Right ventricle myocardium inferior (tissue), 1 donor: Measurements from ENCODE around the gene ZNF362. TPM values are rescaled to one million over a fixed set of nuclear protein-coding genes. Genes with fewer than 3 reads are reported as not detected.
"Not testable (repeated sequence)": the region's sequence is repeated elsewhere in the genome, so short reads cannot be mapped to it uniquely, and the experiment has no call there.

Experiments
- ATAC-seq: fragments of 200-7000 bp; cut with Tn5 transposase; one replicate; pipeline ENCODE4 v1.9.1; 2020; ENCODE audit warnings: mild to moderate bottlenecking, moderate library complexity
- DNase-seq: peaks from one replicate; pipeline ENCODE4 v3.0.0; 2021; ENCODE audit errors: missing footprints
- intact Hi-C: fragments of 100-400 bp; cut with DNase I; formaldehyde crosslinking; loops from one replicate; pipeline ENCODE4 v1.11.0; 2022
- long read RNA-seq: library from polyadenylated mRNA; unstranded; transcript quantifications from one replicate; pipeline ENCODE4 v2.0.0, GENCODE V29; 2021
- total RNA-seq: library from RNA; stranded (reverse); fragmentation: NEBNext Ultra II Directional; extraction: Animal tissue kit (Norgen Biotek cat#: 25700); gene quantifications from one replicate; pipeline ENCODE4 v1.2.1, GENCODE V29; 2021
- donor health status: DM: no; HTN: yes; CAD: no; lungs with severe emphysema.

ZNF362 gene, protein sequence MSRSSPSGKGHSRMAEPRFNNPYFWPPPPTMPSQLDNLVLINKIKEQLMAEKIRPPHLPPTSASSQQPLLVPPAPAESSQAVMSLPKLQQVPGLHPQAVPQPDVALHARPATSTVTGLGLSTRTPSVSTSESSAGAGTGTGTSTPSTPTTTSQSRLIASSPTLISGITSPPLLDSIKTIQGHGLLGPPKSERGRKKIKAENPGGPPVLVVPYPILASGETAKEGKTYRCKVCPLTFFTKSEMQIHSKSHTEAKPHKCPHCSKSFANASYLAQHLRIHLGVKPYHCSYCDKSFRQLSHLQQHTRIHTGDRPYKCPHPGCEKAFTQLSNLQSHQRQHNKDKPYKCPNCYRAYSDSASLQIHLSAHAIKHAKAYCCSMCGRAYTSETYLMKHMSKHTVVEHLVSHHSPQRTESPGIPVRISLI
- total RNA-seq: 30.3 TPM
- long read RNA-seq, partial matches to known transcripts: 5 of 11 reads
- long read RNA-seq, other reads (novel, unspliced or antisense): 3 of 11 reads

DNA sequence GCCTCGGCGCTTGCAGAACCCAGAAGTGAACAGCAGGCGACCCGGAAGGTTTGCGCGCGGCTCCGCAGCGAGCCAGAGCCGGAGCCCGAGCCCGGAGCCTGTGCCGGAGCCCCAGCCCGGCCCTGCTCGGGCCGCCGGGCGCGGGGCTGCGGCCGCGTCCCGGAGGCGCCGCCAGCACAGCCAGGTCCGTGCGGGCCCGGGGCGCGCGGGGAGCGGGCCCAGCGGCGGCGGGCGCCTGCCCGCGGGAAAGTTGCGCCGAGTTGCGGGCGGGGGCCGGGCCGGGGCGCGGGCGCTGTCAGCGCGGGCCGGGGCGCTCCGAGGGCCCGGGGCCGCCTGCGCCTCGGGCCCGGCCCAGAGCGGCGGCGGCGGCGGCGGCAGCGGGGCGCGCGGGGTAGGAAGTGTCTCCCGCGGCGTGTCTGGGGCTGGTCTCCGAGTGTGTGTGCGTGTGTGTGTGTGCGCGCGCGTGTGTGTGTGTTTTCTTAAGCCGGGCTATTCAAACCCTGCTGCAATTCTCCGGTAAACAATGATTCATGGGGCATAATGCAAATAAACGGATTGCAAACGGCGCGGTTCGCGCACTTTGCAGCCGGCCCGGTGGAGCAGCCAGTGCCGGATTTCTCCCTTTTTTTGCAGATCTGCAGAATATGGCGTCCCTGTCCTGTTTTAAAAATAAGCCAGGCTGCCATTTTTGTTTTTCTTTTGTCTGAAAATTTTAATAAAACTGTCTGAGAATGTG, at the start of gene ZNF362:
Gene ZNF362 (plus strand): TSS at position 22 of the 736 bp plus-strand sequence. CDS start 14,083 bp downstream, outside the sequence.
- intact Hi-C loops: loop anchor here (10.0 kb wide), 1 partner anchor 102 kb away; no protein-coding TSS in a partner anchor
- ATAC-seq (peak; percentile 60), DNase-seq (peak; percentile 84)

DNA sequence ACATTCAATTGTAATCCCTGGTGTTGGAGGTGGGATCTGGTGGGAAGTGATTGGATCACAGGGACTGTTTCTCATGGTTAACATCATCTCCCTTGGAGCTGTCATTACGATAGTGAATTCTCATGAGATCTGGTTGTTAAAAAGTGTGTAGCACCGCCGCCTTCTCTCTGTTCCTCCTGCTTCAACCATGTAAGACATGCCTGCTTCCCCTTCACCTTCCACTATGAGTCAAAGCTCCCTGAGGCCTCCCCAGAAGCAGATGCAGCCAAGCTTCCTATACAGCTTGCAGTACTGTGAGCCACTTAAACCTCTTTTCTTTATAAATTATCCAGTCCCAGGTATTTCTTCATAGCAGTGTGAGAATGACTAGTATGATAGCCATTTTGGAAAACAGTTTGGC, 44.3 kb upstream of the ZNF362 start:
- intact Hi-C loops: no loop called here
- ATAC-seq (no peak), DNase-seq (no peak)

DNA sequence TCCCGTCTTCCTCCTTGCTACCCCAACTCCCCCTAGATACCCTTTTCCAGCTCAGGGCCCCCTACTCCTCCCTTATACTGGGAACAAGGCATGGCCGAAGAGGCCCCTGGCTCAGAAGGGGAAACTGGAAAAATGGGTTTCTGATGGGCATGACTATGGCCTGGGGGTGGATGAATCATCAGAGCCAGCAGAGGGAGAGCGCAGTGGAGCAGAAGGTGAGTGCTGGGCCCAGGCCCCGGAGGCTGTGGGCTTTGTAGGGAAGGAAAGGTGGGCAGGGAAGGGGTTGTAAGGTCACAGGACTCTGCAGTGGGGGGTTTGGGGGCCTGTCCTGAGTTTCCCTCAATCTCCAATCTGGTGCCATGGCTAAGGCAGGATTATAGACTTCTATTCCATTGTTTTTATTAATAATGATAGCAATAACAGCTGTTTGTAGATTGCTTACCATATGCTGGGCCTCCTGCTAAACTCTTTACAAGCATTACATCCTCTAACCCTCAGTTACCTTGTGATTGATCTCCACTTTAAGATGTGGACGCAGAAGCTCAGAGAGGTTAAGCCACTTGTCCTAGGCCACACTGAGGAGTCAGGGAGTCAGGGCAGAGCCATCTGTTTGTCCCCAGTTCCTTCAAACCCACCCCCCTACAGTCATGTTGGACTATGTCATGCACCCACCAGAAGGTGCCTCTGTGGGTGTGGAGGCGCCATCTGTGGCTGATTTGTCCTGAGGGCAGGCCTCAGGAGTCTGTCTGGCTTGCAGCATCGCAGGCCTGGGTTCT, 36.2 kb upstream of the ZNF362 start:
- ATAC-seq: no peak
- DNase-seq: no peak

DNA sequence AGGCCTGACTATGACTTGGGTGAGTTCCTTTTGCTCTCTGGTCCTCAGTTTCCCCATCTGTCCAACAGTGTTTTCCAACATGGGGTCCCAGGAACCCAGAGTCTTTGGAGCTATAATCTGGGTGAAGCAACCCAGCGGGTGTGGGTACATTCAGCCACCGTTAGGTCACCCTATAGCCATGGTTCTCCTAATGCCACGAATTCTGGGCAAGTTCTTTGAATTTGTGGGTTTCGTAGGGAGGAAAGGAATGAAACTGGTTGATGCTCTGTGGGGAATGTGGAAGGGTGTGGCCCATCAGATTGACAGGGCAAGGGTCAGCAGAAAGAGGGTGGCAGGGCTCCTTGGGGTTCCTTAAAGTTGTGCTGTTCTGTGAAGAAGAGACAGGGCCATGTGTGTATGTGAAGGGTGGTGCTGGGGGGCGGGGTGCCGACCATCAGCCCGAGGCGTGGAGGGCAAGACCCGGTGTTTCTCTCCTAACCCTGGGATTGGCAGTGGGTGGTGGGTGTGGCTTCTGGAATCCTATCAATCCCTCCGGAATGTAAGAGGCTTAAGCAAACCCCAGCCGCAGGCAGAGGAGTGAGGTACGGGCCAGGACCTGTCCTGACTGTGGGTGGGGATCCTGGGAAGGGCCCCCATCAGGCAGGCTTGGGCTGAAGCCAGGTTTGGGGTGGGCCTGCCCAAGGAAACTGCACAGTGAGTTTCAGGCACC, 35.5 kb upstream of the ZNF362 start:
- intact Hi-C loops: loop anchor here (10.0 kb wide), 2 partner anchors 254 to 394 kb away; partner anchors contain the start of gene ZSCAN20
- DNase-seq (no peak), ATAC-seq (no peak)

More for the DNA sequence above, 36.2 kb upstream of the ZNF362 start:
- intact Hi-C loops: loop anchor here (2.0 to 10.0 kb wide), 4 partner anchors 75 to 395 kb away; partner anchors contain the start of gene ZSCAN20

DNA sequence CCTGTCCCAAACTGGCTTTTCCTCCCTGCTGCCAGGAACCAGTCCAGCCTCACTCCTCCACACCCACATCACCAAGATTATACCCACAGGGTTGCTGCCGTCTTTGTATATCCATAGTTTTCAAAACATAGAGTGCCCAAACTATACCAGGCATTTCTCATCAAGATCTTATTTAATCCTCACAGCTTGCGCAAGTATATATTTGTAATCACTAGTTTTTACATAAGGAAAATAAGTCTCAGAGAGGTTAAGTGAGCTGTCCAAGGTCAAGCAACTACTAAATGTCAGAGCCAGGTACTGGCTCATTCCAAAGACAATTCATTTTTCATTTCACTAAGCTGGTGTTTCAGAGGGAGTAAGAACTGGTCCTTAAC, 34.9 kb upstream of the ZNF362 start:
- DNase-seq (no peak), ATAC-seq (no peak)
- intact Hi-C loops: loop anchor here (10.0 kb wide), 2 partner anchors 253 to 393 kb away; partner anchors contain the start of gene ZSCAN20

DNA sequence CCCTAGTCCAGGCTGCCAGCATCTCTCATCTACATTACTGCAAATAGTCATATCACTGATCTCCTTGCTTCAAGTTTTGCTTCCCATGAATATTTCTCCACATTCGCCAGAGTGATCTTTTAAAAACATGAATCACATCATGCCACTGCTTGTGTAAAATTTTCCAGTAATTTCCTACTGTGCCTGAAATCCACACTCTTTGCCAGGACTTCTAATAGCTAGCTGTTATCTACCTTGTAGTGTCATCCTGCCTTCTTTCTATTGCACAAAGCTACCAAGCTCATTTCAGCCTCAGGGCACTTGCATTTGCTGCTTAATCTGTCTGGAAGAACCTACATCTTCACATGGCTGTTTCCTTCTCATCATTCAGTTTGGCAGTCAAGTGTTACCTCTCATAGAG, 33.9 kb upstream of the ZNF362 start:
- DNase-seq (no peak), ATAC-seq (no peak)
- intact Hi-C loops: loop anchor here (10.0 kb wide), 2 partner anchors 252 to 392 kb away; partner anchors contain the start of gene ZSCAN20

DNA sequence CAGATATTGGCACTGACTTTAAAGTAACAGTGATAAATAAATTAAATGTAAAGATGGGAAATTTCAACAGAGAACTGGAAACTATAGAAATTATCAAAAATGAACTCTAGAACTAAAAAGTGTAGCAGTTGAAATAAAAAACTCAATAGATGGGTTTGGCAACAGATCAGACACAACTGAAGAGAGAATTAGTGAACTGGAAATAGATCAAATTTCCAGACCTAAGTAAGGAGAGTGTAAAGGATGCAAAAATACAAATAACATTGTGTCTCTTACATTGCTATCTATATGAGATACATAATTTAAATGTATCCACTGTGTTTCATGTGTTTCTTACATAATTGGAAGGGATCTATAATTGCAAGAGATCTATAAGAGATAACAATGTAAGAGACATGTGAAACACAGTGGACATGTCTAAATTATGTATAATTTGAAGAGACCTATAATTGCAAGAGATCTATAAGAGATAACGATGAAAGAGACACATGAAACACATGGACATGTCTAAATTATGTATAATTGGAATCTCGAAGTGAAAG, 32.1 kb upstream of the ZNF362 start:
- intact Hi-C loops: loop anchor here (10.0 kb wide), 2 partner anchors 251 to 391 kb away; partner anchors contain the start of gene ZSCAN20
- ATAC-seq: no peak

DNA sequence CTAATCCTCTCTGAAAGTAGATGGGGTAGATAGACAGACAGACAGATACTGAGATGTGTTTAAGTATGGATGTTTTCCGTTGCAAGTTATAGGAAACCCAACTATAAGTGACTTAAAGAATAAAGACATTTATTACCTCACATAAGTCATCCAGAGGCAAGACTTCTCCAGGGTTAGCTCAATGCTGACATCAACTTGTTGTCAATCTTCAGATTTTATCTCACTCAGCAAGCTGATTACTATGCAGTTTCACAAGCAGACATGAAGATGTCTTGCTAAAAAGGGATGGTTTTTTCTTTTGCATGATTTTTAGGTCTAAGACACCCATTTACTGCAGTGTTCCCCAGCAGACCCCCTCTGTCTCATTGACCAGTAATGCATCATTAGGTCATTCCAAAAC, 30.7 kb upstream of the ZNF362 start:
- DNase-seq (no peak), ATAC-seq (no peak)
- intact Hi-C loops: loop anchor here (10.0 kb wide), 2 partner anchors 249 to 389 kb away; partner anchors contain the start of gene ZSCAN20

More for the DNA sequence above, 32.1 kb upstream of the ZNF362 start:
- no peak for DNase-seq

DNA sequence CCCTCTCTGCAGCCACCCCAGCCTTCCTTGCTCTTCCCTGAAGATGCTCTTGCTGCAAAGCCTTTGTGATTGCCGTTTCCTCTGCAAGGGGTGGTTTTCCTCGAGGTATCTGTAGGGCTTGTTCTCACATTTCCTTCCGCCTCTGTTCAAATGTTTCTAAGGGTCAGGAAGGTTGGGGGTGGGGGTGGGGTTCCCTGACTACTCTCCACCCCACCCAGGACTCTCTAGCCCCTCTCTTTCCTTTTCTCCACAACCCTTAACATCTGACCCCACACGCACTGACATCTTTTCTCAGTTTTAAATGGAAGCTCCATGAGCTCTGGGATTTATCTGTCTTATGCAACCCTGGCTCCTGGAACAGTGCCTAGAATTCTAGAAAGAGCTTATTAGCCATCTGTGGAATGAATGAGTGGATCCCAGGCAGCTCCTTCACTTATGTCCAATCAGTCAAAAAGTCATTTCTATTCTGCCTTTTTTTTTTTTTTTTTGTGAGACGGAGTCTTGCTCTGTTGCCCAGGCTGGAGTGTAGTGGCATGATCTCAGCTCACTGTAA, 27.3 kb upstream of the ZNF362 start:
- no peak for DNase-seq
- intact Hi-C loops: loop anchor here (10.0 kb wide), 2 partner anchors 246 to 386 kb away; partner anchors contain the start of gene ZSCAN20
- ATAC-seq: peak; percentile 87

DNA sequence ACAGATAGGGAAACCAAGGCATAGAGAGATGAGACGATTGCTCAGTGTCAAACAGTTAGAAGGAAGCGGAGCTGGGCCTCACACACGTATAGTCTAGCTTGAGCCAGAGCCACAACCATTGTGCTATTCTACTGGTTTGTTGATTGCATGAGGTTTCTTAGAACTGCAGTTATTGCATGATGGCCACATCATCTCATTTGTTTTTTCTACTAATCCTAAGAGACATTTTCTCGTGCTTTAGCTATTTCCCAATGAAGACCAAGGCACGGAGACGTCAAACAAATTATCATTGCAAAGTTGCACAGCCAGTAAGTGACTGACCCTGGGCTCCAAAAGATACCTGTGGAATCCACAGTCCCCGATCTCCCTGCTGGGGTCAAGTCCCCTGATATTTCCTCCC, 25.1 kb upstream of the ZNF362 start:
- no peak for ATAC-seq
- intact Hi-C loops: no loop called here

DNA sequence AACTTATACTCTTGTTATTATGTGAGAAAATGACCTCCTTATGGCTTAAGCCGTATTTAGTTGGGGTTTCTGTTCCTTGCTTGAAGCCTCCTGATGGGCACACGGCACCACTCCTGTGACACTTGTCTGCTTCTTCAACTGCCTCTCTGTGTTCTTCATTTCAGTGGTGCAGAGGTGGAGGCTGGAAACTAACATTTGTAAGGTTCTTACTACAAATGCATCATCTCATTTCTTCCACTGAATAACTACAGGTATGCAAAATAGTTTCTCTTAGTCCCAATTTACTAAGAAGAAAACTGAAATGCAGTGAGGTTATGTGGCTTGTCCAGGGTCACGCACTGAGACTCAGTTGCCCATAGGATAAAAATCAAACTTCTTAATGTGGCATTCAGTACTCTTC, 23.6 kb upstream of the ZNF362 start:
- ATAC-seq (no peak), DNase-seq (no peak)
- intact Hi-C loops: no loop called here

More for the DNA sequence above, 25.1 kb upstream of the ZNF362 start:
- DNase-seq: no peak

DNA sequence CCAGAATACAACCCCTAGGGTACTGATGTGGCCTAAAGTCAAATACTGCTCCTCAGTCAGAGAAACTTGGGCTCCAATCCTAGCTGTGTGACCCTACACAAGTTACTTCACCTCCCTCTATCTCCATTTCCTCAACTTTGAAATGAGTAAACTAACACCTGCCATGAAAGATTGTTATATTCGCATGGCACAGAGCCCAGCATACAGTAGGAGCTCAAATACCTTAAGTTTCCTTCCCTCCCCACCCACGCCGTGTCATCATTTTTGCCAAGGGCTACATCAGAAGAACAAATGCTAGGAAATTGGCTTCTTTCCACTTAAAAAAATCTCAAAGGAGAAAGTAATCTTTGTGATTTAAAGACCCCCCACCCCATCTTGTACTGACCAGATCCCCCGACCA, 22.2 kb upstream of the ZNF362 start:
- intact Hi-C loops: no loop called here
- ATAC-seq: no peak
- DNase-seq: no peak

DNA sequence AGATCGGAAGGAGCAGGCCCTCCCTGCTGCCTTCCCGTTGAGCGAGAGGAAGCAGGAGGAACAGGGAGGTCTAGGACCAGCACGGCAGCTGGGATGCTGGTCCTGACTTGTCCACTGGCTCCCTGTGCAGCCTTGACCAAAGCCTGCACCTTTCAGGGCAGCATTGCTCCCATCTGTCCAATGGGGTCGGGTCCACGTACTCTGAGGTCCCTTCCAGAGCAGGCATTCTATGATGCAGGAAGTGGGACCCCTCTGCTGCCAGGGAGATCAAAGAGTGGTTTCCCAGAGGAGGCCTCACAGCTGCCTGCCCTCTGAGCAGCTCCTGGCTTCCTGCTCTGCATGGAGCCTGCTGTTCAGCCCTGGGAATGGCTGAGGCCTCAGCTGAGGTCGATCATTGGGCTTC, 21.7 kb upstream of the ZNF362 start:
- ATAC-seq: no peak
- intact Hi-C loops: no loop called here
- no peak for DNase-seq

DNA sequence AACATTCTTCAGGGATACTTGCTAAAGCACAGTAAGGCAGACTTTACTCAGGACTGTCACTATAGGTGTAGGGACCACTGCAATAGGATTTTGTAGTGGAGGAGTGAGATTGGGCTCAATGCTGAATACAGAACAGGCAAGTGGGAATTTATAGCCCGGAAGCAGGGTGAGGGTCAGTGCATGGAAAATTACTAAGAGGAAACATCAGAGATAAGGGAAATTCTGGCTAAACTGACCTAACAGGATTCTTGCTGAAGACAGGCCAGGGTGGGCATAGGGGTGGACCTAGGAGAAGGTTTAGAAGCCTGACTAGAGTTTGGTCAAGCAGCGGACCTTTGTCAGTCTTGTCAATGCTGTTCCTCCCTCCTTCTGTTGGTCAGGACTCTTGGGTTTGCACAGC, 20.8 kb upstream of the ZNF362 start:
- ATAC-seq (no peak), DNase-seq (no peak)
- intact Hi-C loops: no loop called here

DNA sequence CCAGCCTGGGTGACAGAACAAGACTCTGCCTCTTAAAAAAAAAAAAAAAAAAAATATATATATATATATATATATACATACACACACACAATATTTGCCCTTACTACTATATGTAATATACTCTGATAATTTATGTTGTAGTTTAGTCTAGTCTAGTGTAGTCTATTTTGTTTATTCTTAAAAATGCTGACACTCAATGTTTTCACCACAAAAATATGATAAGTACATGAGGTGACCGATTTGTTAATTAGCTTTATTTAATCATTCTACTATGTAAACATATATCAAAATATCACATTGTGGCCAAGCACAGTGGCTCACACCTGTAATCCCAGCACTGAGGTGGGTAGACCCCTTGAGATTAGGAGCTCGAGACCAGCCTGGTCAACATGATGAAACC, 19.8 kb upstream of the ZNF362 start:
- ATAC-seq: no peak
- DNase-seq: no peak
- intact Hi-C loops: no loop called here

DNA sequence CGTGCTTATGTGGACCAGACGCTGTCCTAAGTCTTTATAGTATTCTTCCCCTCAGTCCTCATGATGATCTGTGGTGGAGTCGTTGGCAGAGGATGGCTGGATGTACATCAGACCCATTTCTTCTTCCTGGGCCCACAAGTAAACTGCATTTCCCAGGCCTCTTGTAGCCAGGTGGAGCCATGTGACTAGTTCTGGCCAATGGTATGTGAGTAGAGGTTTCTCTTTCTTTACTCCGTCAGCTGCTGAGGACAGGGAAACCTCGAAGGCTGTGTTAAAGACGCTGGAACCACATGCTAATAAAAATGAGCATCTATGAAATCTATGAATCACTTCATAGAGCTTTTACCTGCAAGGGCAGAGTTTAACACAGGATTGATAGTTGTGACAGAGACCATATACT, 18.7 kb upstream of the ZNF362 start:
- ATAC-seq: no peak
- no peak for DNase-seq
- intact Hi-C loops: no loop called here

DNA sequence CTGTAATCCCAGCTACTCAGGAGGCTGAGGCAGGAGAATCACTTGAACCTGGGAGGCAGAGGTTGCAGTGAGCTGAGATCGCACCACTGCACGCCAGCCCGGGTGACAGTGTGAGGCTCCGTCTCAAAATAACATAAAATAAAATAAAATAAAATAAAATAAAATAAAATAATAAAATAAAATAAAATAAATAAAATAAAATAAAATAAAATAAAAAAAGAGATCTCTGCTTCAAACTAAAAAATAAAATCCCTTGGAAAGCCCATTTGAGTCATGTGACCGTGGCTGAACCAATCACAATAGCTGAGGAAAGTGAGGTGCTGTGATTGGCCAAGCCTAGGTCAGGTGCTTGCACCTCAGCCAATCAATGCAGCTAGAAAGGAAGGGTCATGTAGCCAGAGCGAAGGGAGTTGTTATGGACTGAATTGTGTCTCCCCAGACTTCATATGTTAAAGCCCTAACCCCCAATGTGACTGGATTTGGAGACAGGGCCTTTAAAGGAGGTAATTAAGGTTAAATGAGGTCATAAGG, 18.0 kb upstream of the ZNF362 start:
- intact Hi-C loops, ATAC-seq, DNase-seq: not testable (repeated sequence)
